ENCODE data around the gene PIGW.
"Not testable (repeated sequence)": the region's sequence is repeated elsewhere in the genome, so short reads cannot be mapped to it uniquely, and the experiment has no call there.

The PIGW gene

GRCh38 chr17:36534840-36535668, at the start of gene PIGW, which contains the start of gene MYO19:
Gene PIGW (plus strand): TSS chr17:36534987. CDS start chr17:36537102, 2,115 bp downstream.
Gene MYO19 (minus strand): TSS chr17:36534868. CDS start chr17:36532538, 2,330 bp downstream.
- FAIRE-seq: no peak

GRCh38 chr17:36485027-36485426, 49.8 kb upstream of the PIGW start:
- FAIRE-seq: no peak

- FAIRE-seq: no peak
Observed at GRCh38 chr17:36485805-36486203, 49.0 kb upstream of the PIGW start.

GRCh38 chr17:36486204-36487194, 48.3 kb upstream of the PIGW start, which contains the start of gene ZNHIT3:
Gene ZNHIT3 (plus strand): TSS chr17:36486681. CDS start chr17:36486700, 19 bp downstream.
- no peak for FAIRE-seq

GRCh38 chr17:36493956-36494355, 40.8 kb upstream of the PIGW start:
- FAIRE-seq: no peak

GRCh38 chr17:36494674-36495073, 40.1 kb upstream of the PIGW start:
- FAIRE-seq: no peak

- no peak for FAIRE-seq
Observed at GRCh38 chr17:36495076-36495578, 39.7 kb upstream of the PIGW start.

GRCh38 chr17:36496018-36496789, 38.6 kb upstream of the PIGW start:
- no peak for FAIRE-seq

GRCh38 chr17:36498155-36498554, 36.6 kb upstream of the PIGW start:
- no peak for FAIRE-seq

GRCh38 chr17:36498560-36499300, 36.1 kb upstream of the PIGW start:
- no peak for FAIRE-seq

- no peak for FAIRE-seq
Observed at GRCh38 chr17:36500745-36501225, 34.0 kb upstream of the PIGW start.

- FAIRE-seq: no peak
Observed at GRCh38 chr17:36501351-36501750, 33.4 kb upstream of the PIGW start.

- FAIRE-seq: no peak
Observed at GRCh38 chr17:36501963-36502362, 32.8 kb upstream of the PIGW start.

- no peak for FAIRE-seq
Observed at GRCh38 chr17:36503456-36504155, 31.2 kb upstream of the PIGW start.

- no peak for FAIRE-seq
Observed at GRCh38 chr17:36504156-36504545, 30.6 kb upstream of the PIGW start.

- no peak for FAIRE-seq
Observed at GRCh38 chr17:36505171-36505570, 29.6 kb upstream of the PIGW start.

- no peak for FAIRE-seq
Observed at GRCh38 chr17:36506249-36506826, 28.4 kb upstream of the PIGW start.

GRCh38 chr17:36506831-36507230, 28.0 kb upstream of the PIGW start:
- no peak for FAIRE-seq

- no peak for FAIRE-seq
Observed at GRCh38 chr17:36507266-36507665, 27.5 kb upstream of the PIGW start.

- FAIRE-seq: not testable (repeated sequence)
Observed at GRCh38 chr17:36508439-36508838, 26.3 kb upstream of the PIGW start.

All from colon (tissue), 2 donors.